Skeletal muscle satellite cell (primary cell): ENCODE results near the gene UBE2D1.

ENCODE experiments used
- H3K27me3 ChIP-seq: 2 replicates; pipeline ENCODE4 v1.7.0; 2013; ENCODE audit warnings: low read length; ENCODE audit not compliant: control insufficient read depth, insufficient read depth
- H3K36me3 ChIP-seq: 2 replicates; pipeline ENCODE4 v1.7.0; 2013; ENCODE audit warnings: mild to moderate bottlenecking, control low read depth, low read length; ENCODE audit not compliant: insufficient read depth
- H3K4me1 ChIP-seq: 2 replicates; pipeline ENCODE4 v1.7.0; 2013; ENCODE audit warnings: low read length; ENCODE audit not compliant: control insufficient read depth, insufficient read depth
- H3K4me2 ChIP-seq: 2 replicates; pipeline ENCODE4 v1.7.0; 2013; ENCODE audit warnings: mild to moderate bottlenecking, low read length
- H3K4me3 ChIP-seq: 2 replicates; pipeline ENCODE4 v1.7.0; 2013; ENCODE audit warnings: low read length
- H3K9ac ChIP-seq: 2 replicates; pipeline ENCODE4 v1.7.0; 2013; ENCODE audit warnings: mild to moderate bottlenecking, low read depth, low read length, moderate library complexity
- H3K9me3 ChIP-seq: replicated peaks from 2 replicates; pipeline ENCODE4 v1.7.0; 2013; ENCODE audit warnings: mild to moderate bottlenecking, control low read depth, low read length

The UBE2D1 gene

DNA sequence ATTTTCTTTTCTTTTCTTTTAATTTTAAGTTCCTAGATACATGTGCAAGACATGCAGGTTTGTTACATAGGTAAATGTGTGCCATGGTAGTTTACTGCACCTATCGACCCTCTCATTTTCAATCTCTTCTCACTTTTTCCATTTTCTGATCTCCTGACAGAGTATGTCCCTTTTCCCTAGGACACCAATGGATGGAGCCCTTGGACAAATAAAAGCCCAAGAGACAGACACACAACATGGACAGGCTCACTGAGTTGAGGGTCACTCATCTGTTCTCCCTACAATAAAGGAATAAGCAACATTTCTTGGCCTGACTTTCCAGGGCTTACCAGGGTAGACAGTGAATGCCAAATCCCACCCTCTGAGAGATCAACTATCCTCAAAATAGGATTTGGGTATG, 15.2 kb upstream of the UBE2D1 start:
- Histone ChIP-seq H3K9me3 (no peaks in the 10 kb centered on the region), H3K27me3 (no peaks in the 10 kb centered on the region), H3K4me3 (no peak overlapping the region), H3K4me1 (peaks cover 10% of the 10 kb centered on the region), H3K4me2 (no peak overlapping the region), H3K9ac (no peak overlapping the region), H3K36me3 (no peaks in the 10 kb centered on the region)

DNA sequence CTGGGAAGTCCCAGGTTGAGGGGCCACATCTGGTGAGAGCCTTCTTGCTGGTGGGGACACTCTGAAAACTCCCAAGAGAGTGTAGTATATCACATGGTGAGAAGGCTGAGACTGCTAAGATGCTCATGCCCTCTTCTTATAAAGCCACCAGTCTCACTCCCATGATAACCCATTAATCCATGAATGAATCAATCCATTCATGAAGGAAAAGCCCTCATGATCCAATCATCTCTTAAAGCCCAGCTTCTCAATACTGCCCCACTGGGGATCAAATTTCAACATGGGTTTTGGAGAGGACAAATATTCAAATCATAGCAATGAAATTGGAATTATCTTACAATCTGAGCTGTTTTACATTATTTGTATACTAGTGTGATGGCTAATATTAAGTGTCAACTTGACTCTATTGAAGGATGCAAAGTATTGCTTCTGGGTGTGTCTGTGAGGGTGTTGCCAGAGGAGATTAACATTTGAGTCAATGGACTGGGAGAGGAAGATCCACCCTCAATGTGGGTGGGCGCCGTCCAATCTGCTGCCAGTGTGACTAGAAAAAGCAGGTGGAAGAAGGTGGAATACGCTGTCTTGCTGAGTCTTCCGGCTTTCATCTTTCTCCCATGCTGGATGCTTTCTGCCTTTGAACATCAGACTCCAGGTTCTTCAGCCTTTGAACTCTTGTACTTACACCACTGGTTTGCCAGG, 14.3 kb upstream of the UBE2D1 start:
- Histone ChIP-seq H3K4me2 (no peak overlapping the region), H3K36me3 (no peaks in the 10 kb centered on the region), H3K9me3 (no peaks in the 10 kb centered on the region), H3K4me3 (no peak overlapping the region), H3K27me3 (no peaks in the 10 kb centered on the region), H3K4me1 (peaks cover 10% of the 10 kb centered on the region), H3K9ac (no peak overlapping the region)

DNA sequence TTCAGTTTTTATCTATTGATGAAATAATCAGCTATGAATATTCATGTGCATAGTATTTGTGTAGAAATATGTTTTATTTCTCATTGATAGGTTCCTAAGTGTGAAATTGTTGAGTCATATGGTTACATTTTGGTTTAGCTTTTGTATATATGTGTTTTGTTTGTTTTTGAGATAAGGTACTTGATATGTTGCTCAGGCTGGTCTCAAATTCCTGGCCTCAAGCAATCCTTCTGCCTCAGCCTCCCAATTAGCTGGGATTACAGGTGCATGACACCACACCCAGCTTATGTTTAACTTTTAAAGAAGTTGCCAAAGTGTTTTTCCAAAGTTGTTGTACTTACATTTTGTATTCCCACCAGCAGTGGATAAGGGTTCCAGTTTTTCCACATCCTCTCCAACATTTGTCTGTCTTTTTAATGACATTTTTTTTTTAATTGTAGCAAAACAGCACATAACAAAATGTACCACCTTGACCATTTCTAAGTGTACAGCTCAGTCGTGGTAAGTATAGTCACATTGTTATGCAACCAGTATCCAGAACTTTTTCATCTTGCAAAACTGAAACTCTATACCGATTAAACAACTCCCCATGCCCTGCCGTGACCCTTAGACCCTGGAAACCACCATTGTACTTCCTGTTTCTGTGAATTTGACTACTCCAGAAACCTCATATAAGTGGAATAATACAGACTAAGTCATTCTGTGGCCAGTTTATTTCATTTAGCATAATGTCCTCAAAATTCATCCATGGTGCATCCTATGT, 12.6 kb upstream of the UBE2D1 start:
- H3K4me1 ChIP-seq, result peaks cover 13% of the 10 kb centered on the region
- no peaks in the 10 kb centered on the region for H3K27me3 ChIP-seq

DNA sequence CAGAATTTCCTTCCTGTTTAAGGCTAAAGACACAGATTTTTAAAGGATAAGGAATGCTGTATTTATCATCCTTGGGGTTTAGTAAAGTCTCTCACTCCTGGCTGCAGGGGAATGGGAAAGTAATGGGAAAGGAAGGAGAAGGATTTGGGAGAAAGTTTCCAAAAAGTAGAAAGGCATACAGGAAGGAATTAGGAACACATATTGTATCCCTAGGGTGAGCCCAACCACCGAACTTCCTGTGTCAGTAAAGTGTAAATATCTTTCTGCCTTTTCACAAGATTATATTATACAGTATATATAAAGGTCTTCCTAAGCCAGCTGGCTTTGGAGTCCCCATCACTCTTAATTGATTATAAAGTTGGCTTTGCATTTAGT, 12.0 kb upstream of the UBE2D1 start:
- Histone ChIP-seq H3K9me3 (no peaks in the 10 kb centered on the region), H3K27me3 (no peaks in the 10 kb centered on the region), H3K4me1 (peaks cover 13% of the 10 kb centered on the region), H3K9ac (no peak overlapping the region), H3K4me3 (peak overlapping the region; percentile 43), H3K36me3 (no peaks in the 10 kb centered on the region), H3K4me2 (peak overlapping the region; percentile 65)

More for the DNA sequence above, 12.6 kb upstream of the UBE2D1 start:
- H3K9me3 ChIP-seq, result no peaks in the 10 kb centered on the region
- no peak overlapping the region for H3K9ac ChIP-seq
- H3K36me3 ChIP-seq, result no peaks in the 10 kb centered on the region
- H3K4me3 ChIP-seq, result peak overlapping the region; percentile 43
- peak overlapping the region; percentile 65 for H3K4me2 ChIP-seq

DNA sequence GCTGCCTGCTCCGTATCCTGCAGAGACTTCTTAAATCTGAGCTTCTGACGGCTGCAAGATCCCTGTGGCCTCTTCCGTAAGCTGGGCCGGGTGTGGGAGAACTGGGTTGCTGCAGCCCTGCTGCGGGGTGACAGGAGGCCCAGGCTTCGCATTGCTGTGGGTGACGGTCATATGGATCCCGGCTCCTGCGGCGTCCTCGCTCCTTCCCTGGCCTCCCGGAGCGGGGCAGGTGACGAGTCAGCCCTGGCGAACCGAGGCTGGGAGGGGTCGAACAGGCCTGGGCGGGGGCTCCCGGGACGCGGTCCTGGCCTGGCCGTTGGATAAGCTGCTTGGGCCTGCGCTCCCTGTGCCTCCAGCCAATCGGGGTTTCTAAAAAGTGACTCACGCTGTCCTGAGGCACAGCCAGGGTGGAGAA, 7.8 kb upstream of the UBE2D1 start:
- no peak overlapping the region for H3K4me3 ChIP-seq
- H3K4me2 ChIP-seq, result peak overlapping the region; percentile 62
- peaks cover 13% of the 10 kb centered on the region for H3K4me1 ChIP-seq
- H3K27me3 ChIP-seq, result peaks cover 23% of the 10 kb centered on the region
- H3K9ac ChIP-seq, result no peak overlapping the region
- H3K9me3 ChIP-seq, result no peaks in the 10 kb centered on the region
- no peaks in the 10 kb centered on the region for H3K36me3 ChIP-seq

DNA sequence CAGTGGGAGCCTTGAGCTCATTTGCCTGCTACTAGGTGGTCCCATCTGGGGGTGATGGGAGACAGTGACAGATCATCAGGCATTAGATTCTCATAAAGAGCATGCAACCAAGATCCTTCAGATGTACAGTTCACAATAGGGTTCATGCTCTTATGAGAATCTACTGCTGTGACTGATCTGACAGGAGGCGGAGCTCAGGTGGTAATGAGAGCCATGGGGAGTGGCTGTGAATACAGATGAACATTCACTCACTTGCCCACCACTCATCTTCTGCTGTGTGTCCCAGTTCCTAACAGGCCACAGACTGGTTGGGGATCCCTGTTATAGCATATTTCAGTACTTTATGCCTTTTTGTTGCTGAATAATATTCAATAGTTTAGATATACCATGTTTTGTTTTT, 6.6 kb upstream of the UBE2D1 start:
- no peaks in the 10 kb centered on the region for H3K36me3 ChIP-seq
- H3K4me3 ChIP-seq, result no peak overlapping the region
- no peaks in the 10 kb centered on the region for H3K9me3 ChIP-seq
- H3K27me3 ChIP-seq, result peaks cover 26% of the 10 kb centered on the region
- peaks cover 3% of the 10 kb centered on the region for H3K4me1 ChIP-seq
- H3K9ac ChIP-seq, result no peak overlapping the region
- H3K4me2 ChIP-seq, result no peak overlapping the region

DNA sequence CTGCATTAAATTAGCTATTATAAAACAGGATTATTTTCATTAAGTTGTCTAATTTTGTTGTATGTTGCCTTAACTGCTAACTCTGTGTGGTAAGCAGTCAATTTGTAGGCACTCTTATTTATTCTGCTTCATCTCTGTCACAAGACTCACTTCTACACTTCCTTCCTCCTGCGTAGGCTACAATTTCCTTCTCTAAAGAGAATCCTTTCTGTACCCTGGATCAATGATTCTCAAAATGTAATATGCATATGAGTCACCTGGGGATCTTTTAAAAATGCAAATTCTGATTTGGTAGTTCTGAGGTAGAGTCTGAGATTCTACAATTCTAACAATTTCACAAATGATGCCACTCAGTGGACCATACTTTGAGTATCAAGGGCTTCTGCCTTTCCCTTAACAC, 4.4 kb upstream of the UBE2D1 start:
- Histone ChIP-seq H3K9me3 (no peaks in the 10 kb centered on the region), H3K9ac (no peak overlapping the region), H3K27me3 (peaks cover 26% of the 10 kb centered on the region), H3K4me1 (peaks cover 3% of the 10 kb centered on the region), H3K4me2 (no peak overlapping the region), H3K4me3 (no peak overlapping the region), H3K36me3 (no peaks in the 10 kb centered on the region)

DNA sequence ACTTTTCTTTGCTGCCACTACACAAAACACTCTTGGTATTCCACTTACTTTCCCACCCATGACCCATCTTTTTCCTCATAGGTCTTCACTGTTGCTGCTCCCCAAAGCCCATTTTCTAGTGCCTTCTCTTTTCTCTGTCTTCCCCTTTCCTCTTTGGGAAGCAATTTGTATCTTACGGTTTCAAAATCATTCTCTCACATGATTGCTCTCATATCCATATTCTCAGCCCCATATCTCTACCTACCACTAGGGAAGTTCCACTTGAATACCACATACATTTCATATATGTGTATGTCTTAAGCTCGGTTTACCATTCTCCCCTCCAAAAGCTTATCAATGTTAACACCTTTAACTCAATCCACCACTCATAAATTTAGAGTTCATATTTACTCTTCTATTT, 3.2 kb upstream of the UBE2D1 start:
- no peak overlapping the region for H3K9ac ChIP-seq
- no peak overlapping the region for H3K4me3 ChIP-seq
- no peaks in the 10 kb centered on the region for H3K9me3 ChIP-seq
- peaks cover 26% of the 10 kb centered on the region for H3K27me3 ChIP-seq
- no peak overlapping the region for H3K4me2 ChIP-seq
- H3K4me1 ChIP-seq, result peaks cover 9% of the 10 kb centered on the region
- no peaks in the 10 kb centered on the region for H3K36me3 ChIP-seq

DNA sequence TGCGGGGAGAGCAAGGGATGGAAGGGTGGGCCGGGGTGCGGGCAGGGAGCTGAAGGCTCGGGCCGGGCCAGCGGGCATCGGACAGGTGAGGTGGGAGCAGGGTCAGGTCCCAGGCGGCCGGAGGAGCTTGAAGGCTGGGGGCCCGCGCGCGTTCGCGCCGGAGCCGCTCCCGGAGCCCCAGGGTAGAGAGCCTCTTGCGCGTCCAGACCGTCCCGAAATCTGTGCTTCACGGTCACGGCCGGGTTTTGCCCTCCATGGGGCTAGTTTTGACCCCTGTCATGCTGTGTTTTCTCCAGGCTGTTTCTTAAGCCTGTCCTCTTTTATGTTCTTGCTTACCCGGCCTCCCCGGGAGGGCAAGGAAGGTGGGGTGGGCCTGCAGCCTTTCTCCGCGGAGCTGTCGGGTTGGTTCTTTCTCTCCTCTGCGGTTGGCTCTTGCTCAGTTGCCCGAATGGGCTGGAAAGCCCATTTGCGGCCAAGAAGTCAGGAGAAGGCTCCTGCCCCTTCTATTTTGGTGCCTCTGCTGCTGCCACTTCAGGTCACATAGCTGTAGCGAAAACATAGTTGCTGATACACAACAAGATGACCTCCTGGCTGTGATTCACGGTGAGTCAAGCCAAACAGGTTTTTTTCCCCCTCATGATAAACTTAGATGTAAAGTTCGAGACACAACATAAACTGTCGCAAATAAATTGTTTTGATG, 650 bp downstream of the UBE2D1 start:
- H3K4me2 ChIP-seq, result peak overlapping the region; percentile 78
- H3K36me3 ChIP-seq, result no peaks in the 10 kb centered on the region
- H3K9ac ChIP-seq, result peak overlapping the region; percentile 90
- peak overlapping the region; percentile 96 for H3K4me3 ChIP-seq
- H3K27me3 ChIP-seq, result peaks cover 16% of the 10 kb centered on the region
- peaks cover 6% of the 10 kb centered on the region for H3K4me1 ChIP-seq
- no peaks in the 10 kb centered on the region for H3K9me3 ChIP-seq

DNA sequence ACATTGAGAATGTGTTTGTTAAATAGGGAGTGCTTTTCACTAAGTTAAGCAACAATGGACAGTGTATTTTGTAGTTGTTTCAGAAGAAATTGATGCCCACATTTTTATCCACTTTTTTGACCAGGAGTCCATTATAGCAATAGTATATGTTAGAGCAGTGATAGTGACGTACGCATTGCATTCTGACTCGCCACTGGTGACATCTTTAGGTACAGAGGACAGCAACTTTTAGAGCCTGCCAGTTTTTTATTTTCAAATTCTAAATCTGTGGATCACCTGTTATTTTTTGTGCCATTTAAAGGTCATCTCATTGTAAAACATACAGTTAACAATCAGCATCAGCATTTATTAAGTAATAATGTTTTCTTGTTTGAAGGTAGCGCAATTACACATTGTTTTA, 1.4 kb downstream of the UBE2D1 start:
- H3K27me3 ChIP-seq, result peaks cover 10% of the 10 kb centered on the region
- peaks cover 6% of the 10 kb centered on the region for H3K4me1 ChIP-seq
- H3K4me3 ChIP-seq, result peak overlapping the region; percentile 96
- H3K36me3 ChIP-seq, result no peaks in the 10 kb centered on the region
- no peaks in the 10 kb centered on the region for H3K9me3 ChIP-seq
- peak overlapping the region; percentile 78 for H3K4me2 ChIP-seq
- no peak overlapping the region for H3K9ac ChIP-seq

DNA sequence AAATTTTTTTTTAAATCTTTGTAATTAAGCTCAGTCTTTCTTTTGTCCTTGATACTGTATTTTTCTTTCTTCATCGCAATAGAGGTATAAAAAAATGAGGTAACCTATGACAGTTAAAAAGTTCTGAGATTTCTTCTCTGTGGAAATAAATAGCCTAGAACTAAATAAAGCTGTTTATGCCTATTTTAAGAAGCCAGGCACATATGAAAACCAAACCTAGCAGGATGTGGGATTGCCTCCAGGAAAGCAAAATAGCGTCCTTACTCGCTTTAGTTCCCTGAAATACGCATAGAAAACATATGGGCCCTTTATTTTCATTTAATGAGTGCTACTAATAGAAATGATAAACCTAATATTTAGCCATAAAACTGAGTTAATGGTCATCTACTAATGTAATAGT, 6.6 kb downstream of the UBE2D1 start:
- Histone ChIP-seq H3K9me3 (no peaks in the 10 kb centered on the region), H3K4me2 (no peak overlapping the region), H3K4me3 (no peak overlapping the region), H3K27me3 (no peaks in the 10 kb centered on the region), H3K4me1 (no peaks in the 10 kb centered on the region), H3K9ac (no peak overlapping the region), H3K36me3 (no peaks in the 10 kb centered on the region)
